ENCODE results near the gene TUBGCP5. TPM values are rescaled to one million over a fixed set of nuclear protein-coding genes. Genes with fewer than 3 reads are reported as not detected.

The TUBGCP5 gene
- total and polyA plus RNA-seq, 2 of the 4 experiments (the other 2 are of a cell fraction): 13.0 to 19.4 TPM

DNA sequence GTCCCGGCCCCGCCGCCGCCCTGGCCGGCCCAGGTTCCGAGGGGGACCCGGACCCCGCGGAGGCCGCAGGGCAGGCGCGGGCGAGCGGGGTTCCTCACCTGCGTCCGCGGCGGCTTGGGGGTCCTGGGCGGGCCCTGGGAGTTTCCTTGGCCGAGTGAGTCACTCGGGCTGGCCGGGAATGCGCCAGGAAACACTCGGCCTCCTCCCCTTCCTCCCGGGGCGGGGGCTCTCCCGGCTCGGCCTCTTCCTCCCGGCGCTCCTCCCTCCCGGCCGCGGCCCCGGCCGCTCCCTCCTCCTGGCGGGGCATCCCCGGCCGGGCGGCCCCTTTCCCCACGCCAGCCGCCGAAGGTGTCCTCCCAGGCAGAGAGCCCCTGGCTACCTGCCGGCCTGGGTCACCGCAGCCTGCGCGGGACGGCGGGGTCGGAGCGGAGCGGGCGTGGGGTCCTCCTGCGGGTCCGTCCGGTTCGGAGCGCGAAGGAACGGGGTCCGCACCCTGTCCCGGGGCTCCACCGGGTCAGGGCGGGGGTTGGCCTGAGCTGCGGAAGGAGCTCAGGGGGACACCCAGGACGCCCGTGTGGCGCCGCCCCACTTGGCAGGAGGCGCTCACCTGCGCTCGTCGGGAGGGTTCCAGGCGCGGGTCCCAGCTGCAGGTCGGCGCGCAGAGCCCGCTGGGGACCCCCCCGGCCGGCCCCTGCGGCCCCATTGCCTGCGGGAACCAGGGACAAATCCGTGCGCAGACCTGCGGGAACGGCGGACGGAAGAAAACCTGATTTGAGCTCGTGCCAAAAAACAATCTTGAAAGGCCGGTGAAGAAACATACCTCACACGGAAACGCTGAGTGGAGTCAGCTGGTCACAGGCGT is 58.9 kb downstream of the TUBGCP5 start, which contains the start of gene CYFIP1:
Gene CYFIP1, minus strand, starts transcription at position 180 of the 862 bp plus-strand sequence. CDS start 33,083 bp downstream, outside the sequence.
- ChIA-PET POLR2A (ENCODE audit: unreplicated experiment) (no interaction called here), CTCF (no interaction called here)
- peak within 1 kb of the TSS; percentile 97 for H2AFZ ChIP-seq (replicated peaks; ENCODE audit: low read length, poor library complexity)
- in situ Hi-C loops (cut with MboI; ENCODE audit: low sequenced_read_pairs) (no loop called here), intact Hi-C loops (cut with micrococcal nuclease) (loop anchor here (1.0 kb wide), 1 partner anchor 19 kb away; no protein-coding TSS in a partner anchor), dilution Hi-C loops (cut with HindIII; ENCODE audit: low sequenced_read_pairs, unreplicated experiment) (no loop called here)
- peak within 1 kb of the TSS; percentile 96 for H3K4me2 ChIP-seq (ENCODE audit: low read depth, low read length)
- peak within 1 kb of the TSS; percentile 91 for H3K4me3 ChIP-seq (ENCODE audit: insufficient read depth, low read depth, low read length)
- no peaks in the 10 kb centered on the region for H3K27me3 ChIP-seq (ENCODE audit: control insufficient read depth, insufficient read depth, low read length)
- peaks cover 3% of the 10 kb centered on the region; the same call in 1 of the 2 replicates for H3K9me1 ChIP-seq (ENCODE audit: insufficient read depth, low read length)
- peak within 1 kb of the TSS; percentile 80 for H3K27ac ChIP-seq (ENCODE audit: insufficient read depth, low read length)
- peak within 1 kb of the TSS; percentile 44; the same call in 1 of the 2 replicates for H2BK120ac ChIP-seq (ENCODE audit: low read depth, low read length)
- H4K91ac ChIP-seq (ENCODE audit: insufficient read depth, low read depth, low read length): peak within 1 kb of the TSS; percentile 63; the same call in 1 of the 2 replicates
- peak within 1 kb of the TSS; percentile 89 for H2AK9ac ChIP-seq (replicated peaks; ENCODE audit: low read depth, low read length, poor library complexity)
- ATAC-seq (ENCODE audit: low read depth) (peak; percentile 95), DNase-seq (peak; percentile 83)
- H2BK15ac ChIP-seq (ENCODE audit: low read depth, low read length): no peak within 1 kb of the TSS
- 0% methylated on average over 37 of the region's 93 CpGs; no CpG with 5 or more reads in 1 of the 2 experiments for WGBS, 2 experiments (ENCODE audit: extremely low coverage in 2 of 2, insufficient read length in 1 of 2)
- peak within 1 kb of the TSS; percentile 77 for H3K4ac ChIP-seq (ENCODE audit: low read depth, low read length)
- peak within 1 kb of the TSS; percentile 67 for H3K14ac ChIP-seq (replicated peaks; ENCODE audit: low read depth, low read length)
- H2BK20ac ChIP-seq (ENCODE audit: low read depth, low read length): no peak within 1 kb of the TSS
- no peaks in the 10 kb centered on the region for H3K9me3 ChIP-seq (ENCODE audit: control insufficient read depth, insufficient read depth, low read length)
- peak within 1 kb of the TSS; percentile 97 for H3K9ac ChIP-seq (ENCODE audit: low read depth, low read length)
- no TSS peak for BruUV-seq (replicated peaks)
- H3K56ac ChIP-seq (ENCODE audit: extremely low read depth, insufficient read depth, low read length): peak within 1 kb of the TSS; percentile 80
- peaks cover 2% of the 10 kb centered on the region for H3K4me1 ChIP-seq (ENCODE audit: control insufficient read depth, insufficient read depth, low read length)
- peaks cover 0 to 19% of the 10 kb centered on the region in 2 experiments; a peak in 2 of 4 replicates for H3K79me1 ChIP-seq (ENCODE audit: low read depth in 1 of 2, low read length in 2 of 2)
- H4K5ac ChIP-seq (ENCODE audit: low read depth, low read length): peak within 1 kb of the TSS; percentile 24; the same call in 1 of the 2 replicates
- H4K20me1 ChIP-seq (ENCODE audit: insufficient read depth, low read length): peaks cover 38% of the 10 kb centered on the region
- H2AK5ac ChIP-seq (ENCODE audit: low read depth, low read length): peak within 1 kb of the TSS; percentile 90
- H4K8ac ChIP-seq (ENCODE audit: low read depth in 2 of 2, low read length in 2 of 2): peak within 1 kb of the TSS; percentile 17 to 56; a peak in 3 of 4 replicates
- H2BK5ac ChIP-seq (ENCODE audit: low read depth, low read length, poor library complexity, severe bottlenecking): peak within 1 kb of the TSS; percentile 22
- peak within 1 kb of the TSS; percentile 97 for H3K23ac ChIP-seq (ENCODE audit: low read depth, low read length)
- H3K18ac ChIP-seq (ENCODE audit: low read depth, low read length): peak within 1 kb of the TSS; percentile 5; the same call in 1 of the 2 replicates
- H3K36me3 ChIP-seq (ENCODE audit: control insufficient read depth, insufficient read depth, low read length): no peaks in the 10 kb centered on the region
- TF ChIP-seq MAZ (IDR thresholded peaks at IDR 0.05; ENCODE audit: borderline replicate concordance, low read depth, low read length) (peak; percentile 95; the same call in 1 of the 2 replicates), NFE2L2 (IDR thresholded peaks at IDR 0.05; ENCODE audit: low read depth, low read length) (no peak), RFX5 (IDR thresholded peaks at IDR 0.05; ENCODE audit: low read depth, low read length) (no peak), POLR2A (IDR thresholded peaks at IDR 0.05; ENCODE audit: low read depth, low read length) (peak; percentile 63), MXI1 (IDR thresholded peaks at IDR 0.05; ENCODE audit: borderline replicate concordance, low read depth, low read length) (0 out of 2 replicates have a peak, but pooled peaks have one; percentile 40), CEBPB (IDR thresholded peaks at IDR 0.05; ENCODE audit: low read depth, low read length) (no peak), FOS (IDR thresholded peaks at IDR 0.05; ENCODE audit: low read depth, low read length) (peak; percentile 64), CHD1 (IDR thresholded peaks at IDR 0.05; ENCODE audit: low read depth, low read length) (no peak), RCOR1 (IDR thresholded peaks at IDR 0.05; ENCODE audit: insufficient replicate concordance, low read length) (no peak), BHLHE40 (IDR thresholded peaks at IDR 0.05; ENCODE audit: low read depth, low read length) (no peak), SMC3 (IDR thresholded peaks at IDR 0.05; ENCODE audit: low read depth, low read length) (no peak), MAFK (IDR thresholded peaks at IDR 0.05; ENCODE audit: low read depth, low read length) (no peak)
- TF ChIP-seq, protein P1, sequence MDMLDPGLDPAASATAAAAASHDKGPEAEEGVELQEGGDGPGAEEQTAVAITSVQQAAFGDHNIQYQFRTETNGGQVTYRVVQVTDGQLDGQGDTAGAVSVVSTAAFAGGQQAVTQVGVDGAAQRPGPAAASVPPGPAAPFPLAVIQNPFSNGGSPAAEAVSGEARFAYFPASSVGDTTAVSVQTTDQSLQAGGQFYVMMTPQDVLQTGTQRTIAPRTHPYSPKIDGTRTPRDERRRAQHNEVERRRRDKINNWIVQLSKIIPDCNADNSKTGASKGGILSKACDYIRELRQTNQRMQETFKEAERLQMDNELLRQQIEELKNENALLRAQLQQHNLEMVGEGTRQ (IDR thresholded peaks at IDR 0.05; ENCODE audit: low read depth, low read length): no peak
- TF ChIP-seq, protein P2, sequence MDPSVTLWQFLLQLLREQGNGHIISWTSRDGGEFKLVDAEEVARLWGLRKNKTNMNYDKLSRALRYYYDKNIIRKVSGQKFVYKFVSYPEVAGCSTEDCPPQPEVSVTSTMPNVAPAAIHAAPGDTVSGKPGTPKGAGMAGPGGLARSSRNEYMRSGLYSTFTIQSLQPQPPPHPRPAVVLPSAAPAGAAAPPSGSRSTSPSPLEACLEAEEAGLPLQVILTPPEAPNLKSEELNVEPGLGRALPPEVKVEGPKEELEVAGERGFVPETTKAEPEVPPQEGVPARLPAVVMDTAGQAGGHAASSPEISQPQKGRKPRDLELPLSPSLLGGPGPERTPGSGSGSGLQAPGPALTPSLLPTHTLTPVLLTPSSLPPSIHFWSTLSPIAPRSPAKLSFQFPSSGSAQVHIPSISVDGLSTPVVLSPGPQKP (IDR thresholded peaks at IDR 0.05; ENCODE audit: borderline replicate concordance, low read depth, low read length): no peak

Data from IMR-90 (cell line).